PC-3 (cell line): ENCODE data around the gene NTN1.

Source experiments
- EZH2 ChIP-seq: fragments of 300-600 bp; sonication (generic); IDR thresholded peaks from one replicate; pipeline ENCODE4 v1.6.1; 2017; ENCODE audit warnings: antibody characterized with exemption, mild to moderate bottlenecking, low read length; ENCODE audit not compliant: unreplicated experiment
- EZH2phosphoT487 ChIP-seq: fragments of 300-600 bp; sonication (generic); IDR thresholded peaks from 2 replicates; pipeline ENCODE4 v1.6.1; 2018; ENCODE audit warnings: mild to moderate bottlenecking, antibody characterized with exemption, low read length, borderline replicate concordance
- TF ChIP-seq, protein P1 (sequence below): fragments of 300-600 bp; sonication (generic); conservative IDR thresholded peaks from 2 replicates; pipeline ENCODE4 v1.5.1; 2017; ENCODE audit warnings: antibody characterized with exemption, low read depth, mild to moderate bottlenecking, low read length

DNA sequence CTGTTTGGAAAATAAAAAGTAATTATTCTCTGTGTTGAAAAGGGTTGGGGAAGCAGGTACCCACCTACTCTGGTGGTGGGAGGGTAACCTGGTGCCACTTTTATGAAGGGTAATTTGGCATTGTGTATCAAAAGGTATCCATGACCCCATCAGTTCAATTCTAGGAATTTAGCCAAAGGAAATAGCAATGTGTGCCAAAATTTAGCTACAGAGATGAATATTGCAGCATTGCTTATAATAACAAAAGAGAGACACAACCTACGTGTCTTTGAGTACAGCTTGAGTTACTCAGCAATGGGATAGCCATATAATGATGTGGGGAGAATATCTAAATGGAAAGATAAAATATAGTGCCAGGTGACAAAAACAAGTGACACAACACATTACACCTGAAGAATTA lies 170.7 kb downstream of the NTN1 start:
- no peak for TF ChIP-seq EZH2phosphoT487
- TF ChIP-seq, protein P1, sequence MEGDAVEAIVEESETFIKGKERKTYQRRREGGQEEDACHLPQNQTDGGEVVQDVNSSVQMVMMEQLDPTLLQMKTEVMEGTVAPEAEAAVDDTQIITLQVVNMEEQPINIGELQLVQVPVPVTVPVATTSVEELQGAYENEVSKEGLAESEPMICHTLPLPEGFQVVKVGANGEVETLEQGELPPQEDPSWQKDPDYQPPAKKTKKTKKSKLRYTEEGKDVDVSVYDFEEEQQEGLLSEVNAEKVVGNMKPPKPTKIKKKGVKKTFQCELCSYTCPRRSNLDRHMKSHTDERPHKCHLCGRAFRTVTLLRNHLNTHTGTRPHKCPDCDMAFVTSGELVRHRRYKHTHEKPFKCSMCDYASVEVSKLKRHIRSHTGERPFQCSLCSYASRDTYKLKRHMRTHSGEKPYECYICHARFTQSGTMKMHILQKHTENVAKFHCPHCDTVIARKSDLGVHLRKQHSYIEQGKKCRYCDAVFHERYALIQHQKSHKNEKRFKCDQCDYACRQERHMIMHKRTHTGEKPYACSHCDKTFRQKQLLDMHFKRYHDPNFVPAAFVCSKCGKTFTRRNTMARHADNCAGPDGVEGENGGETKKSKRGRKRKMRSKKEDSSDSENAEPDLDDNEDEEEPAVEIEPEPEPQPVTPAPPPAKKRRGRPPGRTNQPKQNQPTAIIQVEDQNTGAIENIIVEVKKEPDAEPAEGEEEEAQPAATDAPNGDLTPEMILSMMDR = no peak
- TF ChIP-seq EZH2 = no peak
